GM21360 (cell line): ENCODE data around the gene PPID.
"Not testable (repeated sequence)": the region's sequence is repeated elsewhere in the genome, so short reads cannot be mapped to it uniquely, and the experiment has no call there.

ENCODE experiments used
- ATAC-seq: cut with Tn5 transposase; IDR thresholded peaks from one replicate; pipeline ENCODE4 v1.9.1; 2021; ENCODE audit warnings: mild to moderate bottlenecking, moderate library complexity; ENCODE audit not compliant: unreplicated experiment

The PPID gene

GRCh38 chr4:158669310-158669709 is 53.9 kb downstream of the PPID start:
- no peak for ATAC-seq

- ATAC-seq = no peak
Measured at GRCh38 chr4:158667651-158668198, 55.5 kb downstream of the PPID start.

- no peak for ATAC-seq
Measured at GRCh38 chr4:158666892-158667291, 56.3 kb downstream of the PPID start.

DNA sequence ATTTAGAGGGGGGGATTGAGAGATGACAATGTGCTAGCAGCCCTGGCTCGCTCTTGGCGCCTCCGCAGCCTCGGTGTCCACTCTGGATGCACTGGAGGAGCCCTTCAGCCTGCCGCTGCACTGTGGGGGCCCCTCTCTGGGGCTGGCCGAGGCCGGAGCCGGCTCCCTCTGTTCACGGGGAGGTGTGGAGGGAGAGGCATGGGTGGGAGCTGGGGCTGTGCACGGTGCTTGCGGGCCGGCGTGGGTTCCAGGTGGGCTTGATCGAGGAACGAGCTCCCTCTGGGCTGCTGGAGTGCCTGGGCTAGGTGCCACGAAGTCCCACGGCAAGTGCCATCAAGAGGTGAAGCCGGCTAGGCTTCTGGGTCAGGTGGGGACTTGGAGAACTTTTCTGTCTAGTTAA is 58.4 kb downstream of the PPID start:
- ATAC-seq = no peak

DNA sequence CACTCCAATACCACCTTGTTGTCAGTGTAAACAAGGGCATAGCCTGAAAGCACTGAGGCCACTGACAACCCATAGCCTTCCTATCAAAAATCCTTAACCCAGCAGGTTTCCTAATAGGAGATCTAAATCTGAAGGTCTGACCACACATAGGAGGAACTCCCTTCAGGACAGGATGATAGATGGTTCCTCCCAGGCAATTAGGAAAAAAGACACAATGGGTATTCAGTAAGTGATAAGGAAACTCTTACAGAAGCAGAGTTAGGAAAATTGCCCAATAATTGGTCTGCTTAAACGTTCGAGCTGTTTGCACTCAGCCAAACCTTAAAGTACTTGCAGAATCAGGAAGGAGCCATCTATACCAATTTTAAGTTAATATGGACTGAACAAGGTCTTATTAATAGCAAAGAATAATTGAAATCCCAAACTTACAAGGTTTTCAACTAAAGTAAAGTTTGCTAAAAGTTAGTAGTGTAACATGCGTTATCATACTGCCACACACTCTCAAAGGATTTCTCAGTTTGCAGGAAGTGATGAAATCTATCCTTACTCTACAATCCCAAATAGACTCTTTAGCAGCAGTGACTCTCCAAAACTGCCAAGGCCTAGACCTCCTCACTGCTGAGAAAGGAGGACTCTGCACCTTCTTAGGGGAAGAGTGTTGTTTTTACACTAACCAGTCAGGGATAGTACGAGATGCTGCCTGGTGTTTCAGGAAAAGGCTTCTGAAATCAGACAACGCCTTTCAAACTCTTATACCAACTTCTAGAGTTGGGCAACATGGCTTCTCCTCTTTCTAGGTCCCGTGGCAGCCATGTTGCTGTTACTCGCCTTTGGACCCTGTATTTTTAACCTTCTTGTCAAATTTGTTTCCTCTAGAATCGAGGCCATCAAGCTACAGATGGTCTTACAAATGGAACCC is 59.2 kb downstream of the PPID start:
- ATAC-seq = not testable (repeated sequence)

GRCh38 chr4:158663255-158663654 is 59.9 kb downstream of the PPID start:
- ATAC-seq = not testable (repeated sequence)
